Lower leg skin (tissue), 3 donors: ENCODE data around the gene GABRR3.

Experiments used
- CTCF ChIP-seq, 3 donors: fragments of 450-650 bp; IDR thresholded peaks; one replicate each; pipeline ENCODE4 v1.5.1; 2016; ENCODE audit warnings: antibody characterized with exemption in 3 of 3, mild to moderate bottlenecking in 3 of 3, moderate library complexity in 2 of 3
- POLR2A ChIP-seq, 2 donors: fragments of 450-650 bp; IDR thresholded peaks; one replicate each; pipeline ENCODE4 v1.6.1; 2016 to 2017; ENCODE audit warnings: antibody characterized with exemption in 2 of 2, mild to moderate bottlenecking in 1 of 2, moderate library complexity in 1 of 2

GRCh38 chr3:98025392-98025945, 9.6 kb downstream of the GABRR3 start:
- TF ChIP-seq CTCF (IDR thresholded peaks at IDR 0.05): no peak
- TF ChIP-seq POLR2A (IDR thresholded peaks at IDR 0.05): no peak
